HFFc6 (cell line): Measurements from ENCODE around the gene SNX4. TPM values are rescaled to one million over a fixed set of nuclear protein-coding genes. Genes with fewer than 3 reads are reported as not detected.
A peak's percentile ranks its signal among the peaks of the same experiment; 100 is the strongest.

Source experiments
- DNase-seq: peaks from one replicate; pipeline ENCODE4 v3.0.0-alpha.2; 2018
- H3K27ac Mint-ChIP-seq: 2 replicates; pipeline ENCODE4 v1.8.0; 2020; ENCODE audit warnings: mild to moderate bottlenecking, mixed read lengths
- H3K27me3 Mint-ChIP-seq: 2 replicates; pipeline ENCODE4 v1.8.0; 2021; ENCODE audit warnings: mild to moderate bottlenecking, moderate library complexity, mixed read lengths; ENCODE audit not compliant: insufficient read depth
- H3K36me3 Mint-ChIP-seq: 2 replicates; pipeline ENCODE4 v1.8.0; 2021; ENCODE audit warnings: low read depth, mixed read lengths
- H3K4me1 Mint-ChIP-seq: 2 replicates; pipeline ENCODE4 v1.8.0; 2020; ENCODE audit warnings: low read depth, mixed read lengths
- H3K4me3 Mint-ChIP-seq: 2 replicates; pipeline ENCODE4 v1.8.0; 2020; ENCODE audit warnings: mild to moderate bottlenecking, moderate library complexity, mixed read lengths
- H3K9me3 Mint-ChIP-seq: 2 replicates; pipeline ENCODE4 v1.8.0; 2020; ENCODE audit warnings: mild to moderate bottlenecking, mixed read lengths
- total RNA-seq, 6 experiments: library from RNA; stranded (reverse); fragmentation: NEBNext Ultra II Directional; extraction: Animal tissue kit (Norgen Biotek cat#: 25700); gene quantifications; 2 replicates in 1 of 6; 3 replicates in 5 of 6; pipeline ENCODE4 v1.2.3, GENCODE V29; 2021
- TF ChIP-seq, protein P1 (sequence below): fragments of 200-600 bp; sonication (generic); IDR thresholded peaks from 2 replicates; pipeline ENCODE4 v1.5.0; 2021; ENCODE audit warnings: antibody characterized with exemption, mild to moderate bottlenecking

SNX4 gene
- total RNA-seq, 6 experiments from 2014 or later: 19.6 to 23.2 (median 21.3) TPM

DNA sequence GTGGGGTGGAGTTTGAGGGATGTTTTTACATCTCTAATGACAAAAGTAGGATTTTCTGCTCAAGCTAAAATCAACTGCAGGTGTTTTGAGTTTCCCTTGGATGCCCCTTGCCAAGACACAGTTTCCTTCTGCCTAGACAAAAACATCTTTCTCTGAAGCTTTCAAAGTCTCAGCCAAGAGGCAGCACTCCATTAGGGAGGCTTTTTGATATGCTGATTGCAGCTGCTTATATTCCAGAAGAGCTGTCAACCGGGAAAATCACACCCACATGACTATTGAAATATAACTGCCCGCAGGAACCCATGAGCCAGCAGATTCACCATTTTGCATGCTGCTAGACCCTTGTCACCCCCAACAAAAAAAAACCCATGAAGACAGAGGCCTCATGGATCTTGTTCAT is 117.4 kb downstream of the SNX4 start:
- TF ChIP-seq, protein P1, sequence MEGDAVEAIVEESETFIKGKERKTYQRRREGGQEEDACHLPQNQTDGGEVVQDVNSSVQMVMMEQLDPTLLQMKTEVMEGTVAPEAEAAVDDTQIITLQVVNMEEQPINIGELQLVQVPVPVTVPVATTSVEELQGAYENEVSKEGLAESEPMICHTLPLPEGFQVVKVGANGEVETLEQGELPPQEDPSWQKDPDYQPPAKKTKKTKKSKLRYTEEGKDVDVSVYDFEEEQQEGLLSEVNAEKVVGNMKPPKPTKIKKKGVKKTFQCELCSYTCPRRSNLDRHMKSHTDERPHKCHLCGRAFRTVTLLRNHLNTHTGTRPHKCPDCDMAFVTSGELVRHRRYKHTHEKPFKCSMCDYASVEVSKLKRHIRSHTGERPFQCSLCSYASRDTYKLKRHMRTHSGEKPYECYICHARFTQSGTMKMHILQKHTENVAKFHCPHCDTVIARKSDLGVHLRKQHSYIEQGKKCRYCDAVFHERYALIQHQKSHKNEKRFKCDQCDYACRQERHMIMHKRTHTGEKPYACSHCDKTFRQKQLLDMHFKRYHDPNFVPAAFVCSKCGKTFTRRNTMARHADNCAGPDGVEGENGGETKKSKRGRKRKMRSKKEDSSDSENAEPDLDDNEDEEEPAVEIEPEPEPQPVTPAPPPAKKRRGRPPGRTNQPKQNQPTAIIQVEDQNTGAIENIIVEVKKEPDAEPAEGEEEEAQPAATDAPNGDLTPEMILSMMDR: no peak
- DNase-seq: no peak
- no peak overlapping the region for H3K4me3 Mint-ChIP-seq
- H3K27ac Mint-ChIP-seq: no peak overlapping the region
- H3K27me3 Mint-ChIP-seq: peaks cover 13% of the 10 kb centered on the region
- H3K4me1 Mint-ChIP-seq: peaks cover 41% of the 10 kb centered on the region
- no peaks in the 10 kb centered on the region for H3K36me3 Mint-ChIP-seq
- no peaks in the 10 kb centered on the region for H3K9me3 Mint-ChIP-seq

DNA sequence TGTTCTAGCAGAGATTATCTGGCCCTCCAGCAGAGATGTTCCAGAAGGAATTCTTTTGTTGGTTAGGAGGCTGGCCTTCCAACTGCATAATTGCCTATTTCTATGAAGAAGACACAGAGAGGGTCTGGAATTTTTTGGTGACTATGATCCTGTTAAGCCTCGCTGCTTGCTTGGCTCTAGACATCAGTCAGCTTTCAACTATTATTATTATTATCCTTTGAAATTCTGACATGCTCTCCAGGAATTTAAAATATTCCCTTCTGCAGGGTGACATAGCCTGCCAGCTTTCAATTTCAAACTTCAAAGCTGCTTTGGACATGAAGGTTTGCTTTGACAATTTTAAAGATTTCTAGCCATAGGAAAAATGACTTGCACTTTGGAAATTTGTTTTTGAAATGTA is 118.6 kb downstream of the SNX4 start:
- no peak overlapping the region for H3K4me3 Mint-ChIP-seq

GRCh38 chr3:125398952-125399351 is 121.0 kb downstream of the SNX4 start:
- no peaks in the 10 kb centered on the region for H3K36me3 Mint-ChIP-seq
- TF ChIP-seq, protein P1: no peak
- H3K27me3 Mint-ChIP-seq: peaks cover 9% of the 10 kb centered on the region
- no peaks in the 10 kb centered on the region for H3K9me3 Mint-ChIP-seq
- DNase-seq: no peak
- H3K4me1 Mint-ChIP-seq: peaks cover 44% of the 10 kb centered on the region
- H3K27ac Mint-ChIP-seq: no peak overlapping the region
- no peak overlapping the region for H3K4me3 Mint-ChIP-seq

More for the DNA sequence above, 118.6 kb downstream of the SNX4 start:
- peak; percentile 45 for DNase-seq
- Mint-ChIP-seq H3K9me3 (no peaks in the 10 kb centered on the region), H3K27me3 (peaks cover 15% of the 10 kb centered on the region), H3K4me1 (peaks cover 41% of the 10 kb centered on the region), H3K36me3 (no peaks in the 10 kb centered on the region), H3K27ac (0 out of 2 replicates have a peak overlapping the region, but pooled peaks have one; percentile 0)
- TF ChIP-seq, protein P1: no peak

Other genes starting within 250 kb of the SNX4 start
- gene ZNF148, start 144.9 kb downstream of the SNX4 start, total RNA-seq: 10 to 100 TPM; 41.4 to 51.4 (median 47.5) TPM
- 10 to 100 TPM in 5 of 6 experiments, 1 to 10 TPM in 1; 9.7 to 11.7 (median 10.6) TPM for gene OSBPL11, start 75.3 kb upstream of the SNX4 start, total RNA-seq